GM12873 (cell line): ENCODE data around the gene UXS1.

Experiments
- TF ChIP-seq, protein P1 (sequence below): IDR thresholded peaks from 2 replicates; pipeline ENCODE4 v1.5.1; 2012; ENCODE audit warnings: low read depth, mild to moderate bottlenecking, moderate library complexity, low read length, control low read depth; ENCODE audit not compliant: insufficient read depth; ENCODE audit errors: missing control alignments

Gene UXS1

DNA sequence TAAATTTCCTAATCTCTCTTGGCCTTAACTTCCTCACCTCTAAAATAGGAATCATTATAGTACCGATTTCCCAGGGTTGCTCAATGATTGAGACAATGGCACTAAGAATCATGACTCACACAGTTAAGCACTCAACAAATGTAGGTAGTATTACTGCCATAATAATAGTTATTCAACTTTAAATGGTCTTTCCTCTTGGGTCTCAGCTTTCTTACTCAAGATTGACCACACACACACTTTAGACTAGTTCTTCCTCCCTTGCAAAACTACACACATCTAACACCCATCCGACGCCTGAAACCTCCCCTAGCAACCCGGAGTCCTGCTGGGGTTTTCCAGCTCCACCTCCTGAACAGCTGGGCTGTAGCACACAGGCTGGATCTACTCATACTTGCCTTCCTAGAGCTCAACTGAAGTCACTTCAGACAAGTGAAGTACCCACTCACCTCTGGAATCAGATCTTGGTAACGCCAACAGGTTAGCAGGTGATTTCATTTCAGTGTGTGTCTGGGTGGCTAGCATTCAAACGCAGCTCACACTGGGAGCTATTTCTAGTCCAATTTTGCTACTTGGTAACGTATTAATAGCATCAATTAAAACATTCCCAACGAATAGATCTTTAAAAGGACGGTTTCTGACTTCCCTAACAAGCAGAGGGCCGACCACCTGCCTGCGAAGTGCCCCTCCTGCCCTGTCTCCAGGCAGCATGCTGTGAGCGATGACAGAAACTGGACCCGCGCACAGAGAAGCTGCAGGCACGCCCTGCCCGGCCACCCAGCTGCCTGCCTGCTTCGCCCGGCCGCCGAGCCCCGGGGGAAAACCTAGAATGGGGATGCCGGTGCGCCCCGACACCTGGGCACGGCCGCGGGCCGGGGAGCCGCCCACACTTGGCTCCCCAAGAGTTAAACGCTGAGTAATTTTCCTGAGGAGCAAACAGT, 1.1 kb downstream of the UXS1 start:
- TF ChIP-seq, protein P1, sequence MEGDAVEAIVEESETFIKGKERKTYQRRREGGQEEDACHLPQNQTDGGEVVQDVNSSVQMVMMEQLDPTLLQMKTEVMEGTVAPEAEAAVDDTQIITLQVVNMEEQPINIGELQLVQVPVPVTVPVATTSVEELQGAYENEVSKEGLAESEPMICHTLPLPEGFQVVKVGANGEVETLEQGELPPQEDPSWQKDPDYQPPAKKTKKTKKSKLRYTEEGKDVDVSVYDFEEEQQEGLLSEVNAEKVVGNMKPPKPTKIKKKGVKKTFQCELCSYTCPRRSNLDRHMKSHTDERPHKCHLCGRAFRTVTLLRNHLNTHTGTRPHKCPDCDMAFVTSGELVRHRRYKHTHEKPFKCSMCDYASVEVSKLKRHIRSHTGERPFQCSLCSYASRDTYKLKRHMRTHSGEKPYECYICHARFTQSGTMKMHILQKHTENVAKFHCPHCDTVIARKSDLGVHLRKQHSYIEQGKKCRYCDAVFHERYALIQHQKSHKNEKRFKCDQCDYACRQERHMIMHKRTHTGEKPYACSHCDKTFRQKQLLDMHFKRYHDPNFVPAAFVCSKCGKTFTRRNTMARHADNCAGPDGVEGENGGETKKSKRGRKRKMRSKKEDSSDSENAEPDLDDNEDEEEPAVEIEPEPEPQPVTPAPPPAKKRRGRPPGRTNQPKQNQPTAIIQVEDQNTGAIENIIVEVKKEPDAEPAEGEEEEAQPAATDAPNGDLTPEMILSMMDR: no peak

DNA sequence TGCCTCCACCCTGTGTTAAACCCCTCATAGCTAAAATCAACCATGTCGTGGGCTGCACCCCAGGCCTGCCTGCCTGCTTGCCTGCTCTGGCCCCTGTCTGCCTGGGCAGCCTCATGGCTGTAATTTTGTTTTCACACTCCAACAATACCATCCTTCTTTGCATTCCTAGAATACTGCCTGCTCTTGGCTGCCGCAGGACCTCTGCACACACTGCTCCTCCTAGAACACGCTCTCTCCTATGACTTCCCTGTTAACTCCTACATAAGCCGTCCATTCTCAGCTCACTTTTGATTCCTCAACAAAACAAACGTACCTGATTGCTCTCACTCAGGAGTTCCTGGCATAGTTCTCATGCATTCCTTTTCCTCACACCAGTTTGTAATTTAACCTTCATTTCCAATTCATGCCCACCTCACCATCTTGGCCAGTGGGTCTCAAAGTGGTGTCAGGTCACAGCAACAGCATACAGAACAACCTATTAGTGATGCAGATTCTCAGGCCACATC, 2.5 kb downstream of the UXS1 start:
- TF ChIP-seq, protein P1: no peak

DNA sequence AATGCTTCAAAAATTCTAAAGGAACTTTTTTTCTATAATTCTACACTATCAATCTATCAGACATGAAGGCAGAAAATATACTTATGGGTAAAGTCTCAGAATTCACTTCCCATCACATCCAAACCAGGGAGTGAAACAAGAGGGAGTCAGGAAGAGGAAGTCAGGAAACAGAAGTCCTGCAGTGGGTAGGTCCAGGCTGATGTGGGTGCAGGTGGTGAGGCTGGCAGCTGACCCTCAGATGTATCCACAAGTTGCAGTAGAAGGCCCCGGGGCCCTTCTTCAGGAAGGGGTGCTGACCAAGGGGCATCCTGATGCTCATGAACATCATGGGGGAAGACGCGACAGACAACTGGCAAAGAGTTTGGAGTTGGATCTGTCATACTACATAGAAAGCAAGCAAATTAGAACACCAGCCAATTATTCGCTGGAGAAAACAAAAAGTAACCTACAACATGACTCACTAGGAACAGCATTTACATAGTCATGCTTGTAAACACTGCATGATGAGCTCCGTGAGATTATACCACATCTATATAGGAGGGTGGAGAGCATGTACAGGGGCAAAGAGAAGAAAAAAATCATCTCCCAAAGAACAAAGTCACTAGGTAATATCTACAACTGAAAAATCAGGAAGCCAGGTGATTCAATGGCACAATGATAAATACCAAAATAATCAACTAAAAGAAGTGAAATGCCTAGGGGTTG, 4.2 kb downstream of the UXS1 start:
- TF ChIP-seq, protein P1: no peak

DNA sequence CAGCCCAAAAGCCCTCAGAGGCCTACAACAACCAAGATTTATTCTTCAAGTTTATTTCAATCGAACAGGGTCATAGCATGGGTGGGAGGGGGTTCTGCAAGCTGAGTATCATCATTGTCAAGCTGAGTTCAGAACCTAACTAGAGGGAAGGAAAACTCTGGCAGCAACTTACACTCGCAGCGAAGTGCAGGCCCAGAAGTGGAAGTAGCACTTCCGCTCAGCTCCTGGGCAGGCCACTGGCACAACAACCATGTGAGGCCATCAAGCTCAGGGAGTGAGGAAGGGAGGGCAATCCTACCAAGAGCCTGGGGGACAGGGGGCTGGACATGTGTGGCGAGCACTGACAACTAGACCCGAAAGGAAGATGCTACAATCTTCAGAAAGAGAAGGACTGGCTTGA, 4.8 kb downstream of the UXS1 start:
- TF ChIP-seq, protein P1: no peak

DNA sequence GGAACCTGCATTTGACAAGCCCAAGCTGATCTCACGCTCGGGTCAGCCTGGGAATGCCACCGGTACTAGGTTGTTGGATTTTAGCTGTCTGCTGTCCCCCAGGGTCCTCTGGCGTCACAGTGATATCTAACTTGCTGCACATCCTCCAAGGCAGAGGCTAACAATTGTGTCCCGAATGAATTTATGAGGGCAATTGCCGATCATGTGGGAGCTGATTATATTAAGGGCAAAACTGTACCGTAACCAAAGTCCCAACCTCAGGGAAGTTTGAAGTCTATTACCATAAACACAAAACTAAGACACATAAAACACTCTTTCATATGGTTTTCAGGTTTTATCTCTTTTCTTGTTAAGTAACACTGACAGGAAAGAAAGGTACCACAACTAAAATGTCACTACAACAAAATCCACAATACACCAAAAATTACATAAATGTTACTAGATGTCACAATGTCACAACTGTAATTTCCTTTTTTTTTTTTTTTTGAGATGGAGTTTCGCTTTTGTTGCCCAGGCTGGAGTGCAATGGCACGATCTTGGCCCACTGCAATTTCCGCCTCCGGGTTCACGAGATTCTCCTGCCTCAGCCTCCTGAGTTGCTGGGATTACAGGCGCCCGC, 6.7 kb downstream of the UXS1 start:
- TF ChIP-seq, protein P1: no peak

DNA sequence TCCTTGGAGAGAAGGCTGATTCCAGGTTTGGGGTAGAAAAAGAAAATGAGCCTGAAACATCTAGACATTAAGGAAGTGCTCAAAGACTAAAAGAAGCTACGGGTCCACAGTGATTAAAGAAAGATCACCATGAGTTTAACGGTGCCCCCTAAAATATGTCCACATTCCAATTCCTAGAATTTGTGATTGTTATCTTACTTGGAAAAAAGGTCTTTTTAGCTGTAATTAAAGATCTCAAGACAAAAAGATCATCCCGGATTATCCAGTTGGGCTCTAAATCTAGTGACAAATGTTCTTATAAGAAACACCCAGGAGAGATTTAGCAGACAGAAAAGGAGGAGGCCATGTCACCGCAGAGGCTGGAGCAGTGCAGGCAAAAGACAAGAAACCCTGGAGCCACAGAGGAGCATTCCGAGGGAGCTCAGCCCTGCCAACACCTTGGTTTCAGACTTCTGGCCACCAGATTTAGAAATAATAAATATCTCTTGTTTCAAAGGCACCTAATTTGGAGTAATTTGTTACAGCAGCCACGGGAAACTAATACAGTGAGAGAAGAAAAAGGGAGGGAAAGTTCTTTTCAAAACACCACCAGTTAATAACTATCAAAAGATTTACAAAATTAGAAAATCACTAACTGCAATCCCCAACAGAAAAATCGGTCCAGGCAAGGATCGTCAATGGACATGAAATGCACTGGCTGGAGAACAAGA, 8.5 kb downstream of the UXS1 start:
- TF ChIP-seq, protein P1: no peak
